Hematopoietic multipotent progenitor cell treated with erythropoietin and hydrocortisone succinate and interleukin-3 and kit ligand, for 6 days (in vitro differentiated cells): ENCODE results near the gene ZNF800.

ENCODE experiments used
- DNase-seq: peaks from one replicate; pipeline ENCODE4 v3.0.0-alpha.2; 2015

The ZNF800 gene

GRCh38 chr7:127346575-127347256 lies 45.8 kb downstream of the ZNF800 start:
- DNase-seq: no peak

DNA sequence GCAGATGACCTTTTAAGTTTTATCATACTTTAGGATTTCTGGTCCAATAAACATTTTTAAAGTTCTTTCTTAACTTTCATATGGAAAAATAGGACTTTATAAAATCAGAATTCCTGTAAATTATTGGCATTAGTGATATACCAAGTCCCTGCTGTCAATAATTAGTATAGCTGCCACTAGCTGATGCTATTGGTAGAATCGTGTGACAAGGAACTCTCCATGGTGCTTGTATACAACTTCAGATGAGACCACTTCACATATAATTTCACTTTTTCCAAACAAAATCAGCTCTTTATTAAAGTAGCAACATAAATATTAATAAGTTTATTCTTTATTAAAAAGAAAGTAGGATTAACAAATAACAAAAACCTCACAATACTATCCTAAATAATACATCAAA lies 49.9 kb downstream of the ZNF800 start:
- DNase-seq: peak; percentile 35

DNA sequence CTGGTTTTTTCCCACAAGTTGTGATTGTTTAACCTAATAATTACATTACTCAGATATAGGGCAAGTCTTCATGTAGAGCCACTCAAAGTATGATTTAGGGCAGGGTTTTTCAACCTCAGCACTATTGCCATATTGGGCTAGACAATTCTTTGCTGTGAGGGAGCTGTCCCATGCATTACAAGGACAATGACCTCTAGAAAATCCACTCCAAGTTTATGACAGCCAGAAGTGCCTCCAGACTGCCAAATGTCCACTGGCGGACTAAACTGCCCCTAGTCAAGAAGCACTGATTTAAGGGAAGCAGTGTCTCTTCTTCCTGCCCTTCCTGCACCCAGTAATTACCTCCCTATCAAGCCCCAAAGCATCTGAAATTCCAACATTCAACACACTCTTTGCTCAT lies 54.4 kb downstream of the ZNF800 start:
- DNase-seq: no peak

- no peak for DNase-seq
Observed at GRCh38 chr7:127337581-127337980, 54.9 kb downstream of the ZNF800 start.

- no peak for DNase-seq
Observed at GRCh38 chr7:127336458-127336857, 56.0 kb downstream of the ZNF800 start.

DNA sequence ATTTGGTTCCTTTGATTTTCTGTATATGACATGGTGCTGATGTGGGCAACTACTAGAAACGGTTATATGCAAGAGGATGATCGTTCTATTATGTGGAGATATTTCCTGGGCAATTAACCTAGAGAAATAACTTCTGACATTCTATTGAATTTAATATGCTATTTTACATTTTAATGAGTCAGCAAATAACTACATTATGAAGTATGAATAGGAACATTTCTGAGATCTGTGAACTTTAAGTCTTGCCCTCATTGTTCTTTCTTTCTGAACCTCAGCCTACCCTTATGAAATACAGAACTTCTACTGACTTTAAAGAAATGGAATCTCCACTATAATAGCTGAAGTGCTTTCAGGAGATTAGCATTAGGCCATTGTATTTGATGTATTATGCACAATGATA lies 59.6 kb downstream of the ZNF800 start:
- no peak for DNase-seq

DNA sequence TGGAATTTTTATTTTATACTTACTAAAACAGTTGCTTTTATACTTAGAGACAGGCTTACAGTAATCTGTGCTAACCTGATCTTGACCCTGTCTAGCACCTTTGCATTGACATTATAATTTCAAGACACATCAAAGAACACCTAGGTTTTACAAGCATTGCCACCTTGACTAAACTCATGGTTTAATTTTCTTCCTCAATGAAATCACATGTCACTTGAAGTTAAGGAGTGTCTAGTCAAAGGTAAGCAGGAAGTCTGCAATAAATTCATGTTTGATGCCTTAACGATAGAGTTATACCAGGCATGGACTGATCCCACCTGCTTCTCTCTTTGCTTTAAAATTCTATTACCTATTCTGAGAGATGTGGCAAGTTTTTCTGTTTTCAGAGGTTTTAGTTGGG lies 62.4 kb downstream of the ZNF800 start:
- no peak for DNase-seq

- no peak for DNase-seq
Observed at GRCh38 chr7:127322832-127323493, 69.5 kb downstream of the ZNF800 start.

DNA sequence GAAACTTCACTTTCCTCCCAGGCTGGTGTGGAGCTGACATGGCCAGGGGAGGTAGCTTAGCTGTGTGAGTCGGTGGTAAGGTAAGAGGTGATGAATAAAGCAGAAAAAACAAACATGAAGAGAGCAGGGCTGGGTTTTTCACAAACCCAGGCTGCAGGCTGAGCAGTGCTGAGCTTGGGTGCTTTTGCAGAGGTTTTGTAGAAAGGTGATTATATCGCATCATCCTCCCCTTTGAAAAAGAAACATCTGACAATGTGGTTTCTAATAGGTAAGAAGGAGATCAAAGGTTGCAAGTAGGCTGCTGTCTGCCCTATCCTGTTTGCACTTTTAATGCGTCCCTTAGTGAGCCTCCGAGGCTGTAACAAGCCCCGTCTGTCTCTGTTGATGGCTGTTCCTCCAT lies 70.2 kb downstream of the ZNF800 start:
- no peak for DNase-seq

DNA sequence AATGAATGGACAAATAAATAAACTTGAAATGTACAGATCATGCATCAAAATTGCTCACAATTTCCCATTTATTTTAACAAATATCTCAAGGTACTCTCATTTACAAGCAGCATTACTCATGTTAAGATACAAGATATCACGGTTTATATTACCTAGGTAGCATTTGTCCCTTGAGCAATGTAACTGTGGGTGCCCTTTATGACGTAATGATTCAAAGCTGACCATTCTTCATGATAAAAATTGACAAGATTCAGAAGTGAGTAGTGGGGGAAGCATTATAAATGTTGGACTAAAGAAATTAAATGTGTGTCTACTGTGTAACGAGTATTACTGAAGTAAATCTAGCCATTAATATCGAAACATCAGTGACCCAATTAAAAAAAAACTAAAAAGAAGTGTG lies 71.5 kb downstream of the ZNF800 start:
- no peak for DNase-seq
